MCF 10A (cell line): ENCODE measurements around the gene ORAI1. TPM values are rescaled to one million over a fixed set of nuclear protein-coding genes. Genes with fewer than 3 reads are reported as not detected.
"Not testable (repeated sequence)": the region's sequence is repeated elsewhere in the genome, so short reads cannot be mapped to it uniquely, and the experiment has no call there.

Experiments used
- BruUV-seq: library from RNA; stranded (reverse); fragments of 400-500 nt; replicated peaks from 2 replicates; lab custom pipeline; 2021; lab: Mats Ljungman, UMichigan
- CTCF ChIA-PET: fragments of 300-600 bp; sonication (Branson Sonifier 250); formaldehyde crosslinking; extraction: SDS; loops from one replicate; lab custom pipeline; 2021; ENCODE audit warnings: antibody characterized with exemption, inconsistent platforms; lab: Yijun Ruan, JAX
- POLR2A ChIA-PET: fragments of 300-600, 350-650 bp; sonication (Branson Sonifier 250); formaldehyde crosslinking; extraction: SDS; loops from one replicate; lab custom pipeline; 2020; ENCODE audit warnings: antibody characterized with exemption, inconsistent platforms; lab: Yijun Ruan, JAX
- DNase-seq: peaks from one replicate; pipeline ENCODE4 v3.0.0-alpha.2; 2018; ENCODE audit not compliant: unreplicated experiment
- H3K27ac Mint-ChIP-seq: one replicate; pipeline ENCODE4 v1.8.0; 2022; ENCODE audit warnings: mild to moderate bottlenecking, low read depth, mixed read lengths; ENCODE audit not compliant: unreplicated experiment
- H3K27me3 Mint-ChIP-seq: one replicate; pipeline ENCODE4 v1.8.0; 2022; ENCODE audit warnings: mixed read lengths; ENCODE audit not compliant: insufficient read depth, unreplicated experiment
- H3K36me3 Mint-ChIP-seq: one replicate; pipeline ENCODE4 v1.8.0; 2022; ENCODE audit warnings: mild to moderate bottlenecking, moderate library complexity, mixed read lengths; ENCODE audit not compliant: insufficient read depth, unreplicated experiment
- H3K4me1 Mint-ChIP-seq: one replicate; pipeline ENCODE4 v1.8.0; 2022; ENCODE audit warnings: mixed read lengths; ENCODE audit not compliant: insufficient read depth, unreplicated experiment
- H3K4me3 Mint-ChIP-seq: one replicate; pipeline ENCODE4 v1.8.0; 2022; ENCODE audit warnings: mild to moderate bottlenecking, moderate library complexity, mixed read lengths; ENCODE audit not compliant: unreplicated experiment
- H3K9me3 Mint-ChIP-seq: one replicate; pipeline ENCODE4 v1.8.0; 2022; ENCODE audit warnings: mixed read lengths; ENCODE audit not compliant: unreplicated experiment
- intact Hi-C: fragments of 100-400 bp; cut with micrococcal nuclease; formaldehyde crosslinking; loops from 2 replicates; pipeline ENCODE4 v1.14.1; 2022
- total RNA-seq: library from RNA; stranded (reverse); gene quantifications from 2 replicates; pipeline ENCODE4 v1.2.3, GENCODE V29; 2022
- TF ChIP-seq, protein P1 (sequence below): fragments of 200-600 bp; IDR thresholded peaks from one replicate; pipeline ENCODE4 v1.8.0; 2022; ENCODE audit warnings: antibody characterized with exemption, mild to moderate bottlenecking; ENCODE audit not compliant: unreplicated experiment

The ORAI1 gene
- total RNA-seq, 1 experiment from 2014 or later: 16.3 TPM

GRCh38 chr12:121652767-121653497 is 26.6 kb downstream of the ORAI1 start:
- ChIA-PET CTCF (interaction anchor here (0.7 to 0.9 kb wide), 2 partner anchors 30 to 279 kb away, joined by 3 to 5 read pairs; no protein-coding TSS in a partner anchor), POLR2A (no interaction called here)
- Mint-ChIP-seq H3K27me3 (no peaks in the 10 kb centered on the region), H3K27ac (no peak overlapping the region), H3K36me3 (no peaks in the 10 kb centered on the region), H3K4me1 (no peaks in the 10 kb centered on the region), H3K4me3 (no peak overlapping the region), H3K9me3 (no peaks in the 10 kb centered on the region)
- DNase-seq: no peak
- TF ChIP-seq, protein P1, sequence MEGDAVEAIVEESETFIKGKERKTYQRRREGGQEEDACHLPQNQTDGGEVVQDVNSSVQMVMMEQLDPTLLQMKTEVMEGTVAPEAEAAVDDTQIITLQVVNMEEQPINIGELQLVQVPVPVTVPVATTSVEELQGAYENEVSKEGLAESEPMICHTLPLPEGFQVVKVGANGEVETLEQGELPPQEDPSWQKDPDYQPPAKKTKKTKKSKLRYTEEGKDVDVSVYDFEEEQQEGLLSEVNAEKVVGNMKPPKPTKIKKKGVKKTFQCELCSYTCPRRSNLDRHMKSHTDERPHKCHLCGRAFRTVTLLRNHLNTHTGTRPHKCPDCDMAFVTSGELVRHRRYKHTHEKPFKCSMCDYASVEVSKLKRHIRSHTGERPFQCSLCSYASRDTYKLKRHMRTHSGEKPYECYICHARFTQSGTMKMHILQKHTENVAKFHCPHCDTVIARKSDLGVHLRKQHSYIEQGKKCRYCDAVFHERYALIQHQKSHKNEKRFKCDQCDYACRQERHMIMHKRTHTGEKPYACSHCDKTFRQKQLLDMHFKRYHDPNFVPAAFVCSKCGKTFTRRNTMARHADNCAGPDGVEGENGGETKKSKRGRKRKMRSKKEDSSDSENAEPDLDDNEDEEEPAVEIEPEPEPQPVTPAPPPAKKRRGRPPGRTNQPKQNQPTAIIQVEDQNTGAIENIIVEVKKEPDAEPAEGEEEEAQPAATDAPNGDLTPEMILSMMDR: no peak
- intact Hi-C loops: no loop called here
- BruUV-seq: no TSS peak

- POLR2A ChIA-PET: no interaction called here
- CTCF ChIA-PET: no interaction called here
- H3K9me3 Mint-ChIP-seq: no peaks in the 10 kb centered on the region
- no peak overlapping the region for H3K4me3 Mint-ChIP-seq
- BruUV-seq: no TSS peak
- DNase-seq: no peak
- intact Hi-C loops: no loop called here
- H3K27me3 Mint-ChIP-seq: no peaks in the 10 kb centered on the region
- H3K27ac Mint-ChIP-seq: no peak overlapping the region
- no peaks in the 10 kb centered on the region for H3K36me3 Mint-ChIP-seq
- no peaks in the 10 kb centered on the region for H3K4me1 Mint-ChIP-seq
- TF ChIP-seq, protein P1: no peak
Measured at GRCh38 chr12:121653999-121654398, 27.7 kb downstream of the ORAI1 start.

GRCh38 chr12:121656122-121656521 is 29.8 kb downstream of the ORAI1 start:
- CTCF ChIA-PET: no interaction called here
- no peaks in the 10 kb centered on the region for H3K4me1 Mint-ChIP-seq
- intact Hi-C loops: no loop called here
- no peaks in the 10 kb centered on the region for H3K36me3 Mint-ChIP-seq
- no peaks in the 10 kb centered on the region for H3K9me3 Mint-ChIP-seq
- no peaks in the 10 kb centered on the region for H3K27me3 Mint-ChIP-seq
- POLR2A ChIA-PET: no interaction called here
- H3K27ac Mint-ChIP-seq: no peak overlapping the region
- BruUV-seq: no TSS peak
- no peak overlapping the region for H3K4me3 Mint-ChIP-seq
- no peak for DNase-seq
- TF ChIP-seq, protein P1: no peak

DNA sequence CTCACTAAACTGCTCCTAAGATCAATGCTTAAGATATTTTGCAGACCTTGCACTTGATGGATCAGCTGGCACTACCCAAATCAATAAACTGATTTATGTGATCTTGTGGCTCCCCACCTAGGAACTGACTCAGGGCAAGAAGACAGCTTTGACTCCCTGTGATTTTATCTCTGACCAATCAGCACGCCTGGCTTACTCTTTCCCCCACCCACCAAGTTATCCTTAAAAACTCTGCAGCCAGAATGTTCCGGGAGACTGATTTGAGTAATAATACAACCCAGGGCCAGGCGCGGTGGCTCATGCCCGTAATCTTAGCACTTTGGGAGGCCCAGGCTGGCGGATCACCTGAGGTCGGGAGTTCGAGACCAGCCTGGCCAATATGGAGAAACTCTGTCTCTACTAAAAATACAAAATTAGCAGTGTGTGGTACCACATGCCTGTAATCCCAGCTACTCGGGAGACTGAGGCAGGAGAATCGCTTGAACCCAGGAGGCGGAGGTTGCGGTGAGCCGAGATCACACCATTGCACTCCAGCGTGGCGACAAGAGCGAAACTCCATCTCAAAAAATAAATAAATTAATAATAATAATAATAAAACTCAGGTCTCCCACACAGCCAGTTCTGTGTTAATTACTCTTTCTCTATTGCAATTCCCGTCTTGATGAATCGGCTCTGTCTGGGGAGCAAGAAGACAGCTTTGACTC is 31.1 kb downstream of the ORAI1 start:
- Mint-ChIP-seq H3K36me3 (no peaks in the 10 kb centered on the region), H3K27me3 (no peaks in the 10 kb centered on the region), H3K4me1 (no peaks in the 10 kb centered on the region), H3K9me3 (no peaks in the 10 kb centered on the region), H3K4me3 (no peak overlapping the region), H3K27ac (no peak overlapping the region)
- intact Hi-C loops: no loop called here
- BruUV-seq: no TSS peak
- no peak for DNase-seq
- POLR2A ChIA-PET: no interaction called here
- TF ChIP-seq, protein P1: no peak
- CTCF ChIA-PET: interaction anchor here (0.7 to 1.5 kb wide), 3 partner anchors 24 to 195 kb away, joined by 3 to 5 read pairs (median 3); no protein-coding TSS in a partner anchor

DNA sequence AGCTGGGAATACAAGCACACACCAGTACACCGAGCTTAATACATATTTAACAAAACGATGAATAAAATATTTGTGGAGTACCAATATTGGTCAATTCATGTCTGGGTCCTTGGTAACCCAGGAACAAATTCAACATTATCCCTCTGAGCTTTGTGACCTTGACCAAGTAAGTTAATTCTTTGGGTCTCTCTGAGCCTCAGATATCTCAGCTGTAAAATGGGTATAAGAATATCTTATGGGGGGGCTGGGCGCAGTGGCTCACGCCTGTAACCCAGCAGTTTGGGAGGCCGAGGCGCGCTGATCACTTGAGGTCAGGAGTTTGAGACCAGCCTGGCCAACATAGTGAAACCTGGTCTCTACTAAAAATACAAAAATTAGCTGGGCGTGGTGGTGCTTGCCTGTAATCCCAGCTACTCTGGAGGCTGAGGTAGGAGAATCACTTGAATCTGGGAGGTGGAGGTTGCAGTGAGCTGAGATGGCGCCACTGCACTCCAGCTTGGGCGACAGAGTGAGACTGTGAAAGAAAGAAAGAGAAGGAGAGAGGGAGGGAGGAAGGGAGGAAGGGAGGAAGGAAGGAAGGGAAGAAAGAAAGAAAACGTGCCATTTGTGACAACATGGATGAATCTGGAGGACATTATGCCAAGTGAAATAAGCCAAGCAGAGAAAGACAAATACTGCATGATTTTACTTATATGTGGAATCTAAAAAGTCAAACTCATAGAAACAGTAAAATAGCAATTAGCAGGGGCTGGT is 35.2 kb downstream of the ORAI1 start:
- H3K9me3 Mint-ChIP-seq, H3K27me3 Mint-ChIP-seq, H3K36me3 Mint-ChIP-seq, H3K4me1 Mint-ChIP-seq, BruUV-seq, H3K27ac Mint-ChIP-seq, H3K4me3 Mint-ChIP-seq, DNase-seq, intact Hi-C loops: not testable (repeated sequence)
- ChIA-PET CTCF (interaction anchor here (0.6 to 2.0 kb wide), 5 partner anchors 10 to 166 kb away, joined by 3 to 10 read pairs (median 4); no protein-coding TSS in a partner anchor), POLR2A (interaction anchor here (0.6 kb wide), 2 partner anchors 25 to 200 kb away, joined by 3 read pairs; no protein-coding TSS in a partner anchor)
